ENCODE results near the gene GRM5.
"Not testable (repeated sequence)": the region's sequence is repeated elsewhere in the genome, so short reads cannot be mapped to it uniquely, and the experiment has no call there.

The GRM5 gene

DNA sequence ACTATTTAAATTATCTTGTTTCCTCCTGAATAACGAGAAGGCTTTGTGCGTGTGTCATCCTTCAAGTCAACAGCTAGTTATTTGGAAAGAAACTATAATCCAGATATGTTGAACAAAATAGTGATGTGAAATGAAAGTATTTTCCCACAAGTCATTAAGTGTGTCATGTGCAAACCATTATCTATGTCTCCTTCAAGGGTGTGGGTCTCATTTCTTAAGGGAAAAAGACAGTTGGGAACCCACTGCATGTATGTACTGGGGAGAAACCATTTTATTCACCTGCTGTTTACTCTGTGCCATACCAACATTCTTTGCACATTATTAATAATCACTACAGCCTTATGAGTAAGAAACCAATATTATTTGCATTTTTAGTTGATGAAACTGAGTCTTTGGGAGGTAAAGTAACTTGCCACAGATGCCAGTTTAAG, 582.9 kb downstream of the GRM5 start:
- no peak overlapping the region for H3K9ac ChIP-seq (ENCODE audit: low read length)
- no peaks in the 10 kb centered on the region for H3K36me3 ChIP-seq (ENCODE audit: control insufficient read depth, insufficient read depth, low read length)
- peaks cover 5% of the 10 kb centered on the region for H3K4me1 ChIP-seq (ENCODE audit: control insufficient read depth, insufficient read depth, low read length)
- no peaks in the 10 kb centered on the region for H3K27me3 ChIP-seq (ENCODE audit: control insufficient read depth, insufficient read depth, low read length)
- H3K27ac ChIP-seq (ENCODE audit: low read depth, low read length), result no peak overlapping the region
- no peak overlapping the region for H3K4me3 ChIP-seq (ENCODE audit: low read length)

DNA sequence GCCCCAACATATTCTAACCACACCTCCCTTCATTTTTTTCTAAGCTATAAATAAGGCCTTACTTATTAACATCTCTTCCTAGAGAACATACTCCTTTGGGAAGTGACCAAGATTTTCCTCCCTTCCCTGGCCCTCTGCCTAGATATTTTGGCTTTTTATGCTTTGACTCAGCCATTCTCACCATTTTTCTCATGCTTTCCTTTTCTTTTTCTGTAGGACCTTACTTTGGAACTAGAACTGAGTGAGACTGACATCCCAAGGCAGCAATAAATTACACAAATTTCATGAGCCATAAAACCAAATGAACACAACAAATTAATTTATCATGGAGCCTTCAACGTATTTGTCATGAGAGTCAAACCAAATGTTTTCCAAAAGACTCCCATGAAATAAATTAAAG, 585.6 kb downstream of the GRM5 start:
- peaks cover 5% of the 10 kb centered on the region for H3K4me1 ChIP-seq (ENCODE audit: control insufficient read depth, insufficient read depth, low read length)
- H3K36me3 ChIP-seq (ENCODE audit: control insufficient read depth, insufficient read depth, low read length), result no peaks in the 10 kb centered on the region
- no peak overlapping the region for H3K27ac ChIP-seq (ENCODE audit: low read depth, low read length)
- H3K9ac ChIP-seq (ENCODE audit: low read length), result no peak overlapping the region
- H3K27me3 ChIP-seq (ENCODE audit: control insufficient read depth, insufficient read depth, low read length), result no peaks in the 10 kb centered on the region
- H3K4me3 ChIP-seq (ENCODE audit: low read length), result no peak overlapping the region

DNA sequence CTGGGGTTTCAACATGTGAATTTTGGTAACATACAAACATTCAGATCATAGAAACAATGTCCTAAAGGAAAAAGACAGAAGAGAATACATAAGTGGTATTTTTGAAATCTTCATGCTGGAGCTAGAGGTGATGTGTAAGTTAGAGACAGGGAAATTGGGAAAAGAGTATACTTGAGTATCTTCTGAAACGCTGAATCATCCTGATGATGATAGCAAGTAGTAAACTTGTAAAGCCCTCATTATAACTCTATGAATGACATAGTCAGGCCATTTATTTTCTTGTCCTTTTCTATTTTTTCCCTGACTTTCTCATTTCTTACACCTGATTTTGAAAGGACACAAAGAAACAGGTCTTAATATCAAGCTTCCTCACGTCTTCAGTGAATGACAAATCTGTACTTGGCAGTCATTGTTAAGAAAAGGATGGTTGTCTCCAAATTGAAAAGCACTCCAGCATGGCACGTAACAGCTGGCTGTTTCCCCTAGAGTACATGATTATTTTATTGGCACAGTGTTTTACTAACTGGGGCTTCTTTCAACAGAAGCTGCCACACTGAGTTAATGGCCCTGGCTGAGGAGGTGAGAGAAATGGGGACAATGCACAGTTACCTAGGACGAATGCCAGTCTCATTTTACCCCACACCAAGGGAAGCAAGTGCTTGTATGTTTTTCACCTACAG, 587.5 kb downstream of the GRM5 start:
- Histone ChIP-seq H3K27ac (ENCODE audit: low read depth, low read length) (no peak overlapping the region), H3K9ac (ENCODE audit: low read length) (no peak overlapping the region), H3K27me3 (ENCODE audit: control insufficient read depth, insufficient read depth, low read length) (no peaks in the 10 kb centered on the region), H3K4me3 (ENCODE audit: low read length) (no peak overlapping the region), H3K36me3 (ENCODE audit: control insufficient read depth, insufficient read depth, low read length) (no peaks in the 10 kb centered on the region), H3K4me1 (ENCODE audit: control insufficient read depth, insufficient read depth, low read length) (peaks cover 5% of the 10 kb centered on the region)

DNA sequence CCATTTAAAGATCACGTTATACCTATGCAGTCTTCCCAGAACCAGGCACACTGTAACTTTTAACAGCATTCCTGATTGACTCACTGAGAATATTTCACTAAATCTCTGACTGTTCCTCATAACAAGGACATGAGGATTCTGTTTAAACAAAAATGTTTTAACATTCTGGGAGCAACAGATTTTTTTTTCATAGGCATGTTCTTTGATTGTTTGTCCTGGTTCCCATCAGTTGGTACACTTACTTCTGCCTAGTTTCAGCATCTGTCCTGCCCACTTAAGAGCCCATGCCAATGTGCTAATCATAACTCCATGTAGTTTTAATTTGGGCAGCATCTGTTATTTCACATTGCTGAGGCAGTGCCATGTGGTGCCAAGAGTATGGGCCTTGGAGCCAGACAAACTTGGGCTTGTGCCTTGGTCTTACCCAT, 589.8 kb downstream of the GRM5 start:
- Histone ChIP-seq H3K4me1 (ENCODE audit: control insufficient read depth, insufficient read depth, low read length) (peaks cover 4% of the 10 kb centered on the region), H3K36me3 (ENCODE audit: control insufficient read depth, insufficient read depth, low read length) (no peaks in the 10 kb centered on the region), H3K4me3 (ENCODE audit: low read length) (no peak overlapping the region), H3K27me3 (ENCODE audit: control insufficient read depth, insufficient read depth, low read length) (no peaks in the 10 kb centered on the region), H3K9ac (ENCODE audit: low read length) (no peak overlapping the region), H3K27ac (ENCODE audit: low read depth, low read length) (no peak overlapping the region)

DNA sequence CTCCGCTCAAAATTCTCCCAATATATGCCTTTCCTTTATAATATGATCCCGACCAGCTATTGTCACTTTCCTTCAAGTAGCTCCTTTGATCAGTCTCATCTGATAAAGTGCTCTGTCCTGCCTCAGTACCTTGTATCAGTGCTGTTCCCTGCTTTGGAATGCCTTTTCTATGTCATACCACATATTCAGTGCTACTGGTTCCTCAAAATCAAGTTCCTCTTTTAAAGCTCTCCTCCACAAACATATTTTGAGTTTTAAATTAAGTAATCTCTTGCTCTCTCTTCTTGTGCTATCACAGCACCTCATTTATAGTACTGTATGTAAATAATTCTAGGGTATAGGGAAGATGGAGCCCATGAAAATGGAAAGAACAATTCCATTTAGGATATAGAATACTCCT, 591.1 kb downstream of the GRM5 start:
- H3K4me1 ChIP-seq (ENCODE audit: control insufficient read depth, insufficient read depth, low read length), result no peaks in the 10 kb centered on the region
- no peaks in the 10 kb centered on the region for H3K27me3 ChIP-seq (ENCODE audit: control insufficient read depth, insufficient read depth, low read length)
- no peak overlapping the region for H3K27ac ChIP-seq (ENCODE audit: low read depth, low read length)
- no peak overlapping the region for H3K9ac ChIP-seq (ENCODE audit: low read length)
- H3K36me3 ChIP-seq (ENCODE audit: control insufficient read depth, insufficient read depth, low read length), result no peaks in the 10 kb centered on the region
- H3K4me3 ChIP-seq (ENCODE audit: low read length), result no peak overlapping the region

DNA sequence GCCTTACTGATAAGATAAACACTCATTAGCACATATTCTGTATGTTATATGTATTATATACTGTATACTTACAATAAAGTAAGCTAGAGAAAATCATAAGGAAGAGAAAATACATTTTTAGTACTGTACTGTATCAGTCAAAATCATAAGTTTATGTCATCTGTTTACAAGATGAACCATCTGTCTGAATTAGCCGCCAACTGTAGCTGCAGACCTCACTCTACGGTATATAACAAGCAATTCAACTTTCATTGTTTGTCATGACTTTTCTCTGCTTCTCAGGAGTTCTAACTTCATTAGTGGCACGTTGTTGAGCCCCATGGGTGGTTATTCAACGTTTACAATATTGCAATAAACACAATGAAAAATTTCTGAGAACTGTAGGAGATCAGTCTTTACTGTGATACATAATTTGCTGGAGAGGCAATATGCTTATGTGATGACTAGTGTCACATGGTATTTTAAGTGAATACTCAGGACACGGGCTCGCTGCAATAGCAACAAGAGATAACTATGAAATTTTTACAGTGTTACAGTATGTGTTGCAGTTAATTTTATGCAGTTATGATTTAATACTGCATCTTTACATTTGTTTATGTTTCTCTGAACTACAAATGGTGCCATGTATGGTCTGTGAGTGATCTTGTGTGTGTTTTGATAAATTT, 596.1 kb downstream of the GRM5 start:
- H3K27me3 ChIP-seq (ENCODE audit: control insufficient read depth, insufficient read depth, low read length), result no peaks in the 10 kb centered on the region
- H3K36me3 ChIP-seq (ENCODE audit: control insufficient read depth, insufficient read depth, low read length), result no peaks in the 10 kb centered on the region
- H3K27ac ChIP-seq (ENCODE audit: low read depth, low read length), result no peak overlapping the region
- H3K9ac ChIP-seq (ENCODE audit: low read length), result no peak overlapping the region
- no peak overlapping the region for H3K4me3 ChIP-seq (ENCODE audit: low read length)
- no peaks in the 10 kb centered on the region for H3K4me1 ChIP-seq (ENCODE audit: control insufficient read depth, insufficient read depth, low read length)

DNA sequence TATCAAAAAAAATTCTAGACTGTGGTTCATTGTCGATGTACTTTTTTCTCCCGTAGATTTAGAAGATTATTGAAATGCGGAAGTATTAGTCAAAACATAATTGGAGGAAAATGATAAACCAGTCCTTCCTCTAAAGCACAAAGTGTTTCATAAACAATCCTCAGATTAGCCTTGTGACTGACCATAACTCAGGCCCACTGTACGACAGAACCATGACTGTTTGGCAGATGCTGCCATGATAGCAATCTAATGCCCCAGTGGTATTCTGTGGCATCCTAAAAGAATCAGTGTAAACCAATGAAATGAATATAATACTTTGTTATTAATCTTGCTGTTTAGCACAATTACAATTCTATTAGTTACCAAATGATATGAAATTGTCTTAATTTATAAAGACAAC, 601.3 kb downstream of the GRM5 start:
- Histone ChIP-seq H3K4me3 (ENCODE audit: low read length) (no peak overlapping the region), H3K27ac (ENCODE audit: low read depth, low read length) (no peak overlapping the region), H3K4me1 (ENCODE audit: control insufficient read depth, insufficient read depth, low read length) (no peaks in the 10 kb centered on the region), H3K36me3 (ENCODE audit: control insufficient read depth, insufficient read depth, low read length) (no peaks in the 10 kb centered on the region), H3K27me3 (ENCODE audit: control insufficient read depth, insufficient read depth, low read length) (no peaks in the 10 kb centered on the region), H3K9ac (ENCODE audit: low read length) (no peak overlapping the region)

DNA sequence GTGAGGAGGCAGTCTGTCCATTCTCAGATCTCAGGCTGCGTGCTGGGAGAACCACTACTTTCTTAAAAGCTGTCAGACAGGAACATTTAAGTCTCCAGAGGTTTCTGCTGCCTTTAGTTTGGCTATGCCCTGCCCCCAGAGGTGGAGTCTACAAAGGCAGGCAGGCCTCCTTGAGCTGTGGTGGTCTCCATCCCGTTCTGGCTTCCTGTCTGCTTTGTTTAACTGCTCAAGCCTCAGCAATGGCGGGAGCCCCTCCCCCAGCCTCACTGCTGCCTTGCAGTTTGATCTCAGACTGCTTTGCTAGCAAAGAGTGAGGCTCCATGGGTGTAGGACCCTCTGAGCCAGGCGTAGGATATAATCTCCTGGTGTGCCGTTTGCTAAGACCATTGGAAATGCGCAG, 602.5 kb downstream of the GRM5 start:
- not testable (repeated sequence) for H3K27ac ChIP-seq (ENCODE audit: low read depth, low read length); H3K4me1 ChIP-seq (ENCODE audit: control insufficient read depth, insufficient read depth, low read length); H3K9ac ChIP-seq (ENCODE audit: low read length); H3K27me3 ChIP-seq (ENCODE audit: control insufficient read depth, insufficient read depth, low read length); H3K4me3 ChIP-seq (ENCODE audit: low read length); H3K36me3 ChIP-seq (ENCODE audit: control insufficient read depth, insufficient read depth, low read length)

DNA sequence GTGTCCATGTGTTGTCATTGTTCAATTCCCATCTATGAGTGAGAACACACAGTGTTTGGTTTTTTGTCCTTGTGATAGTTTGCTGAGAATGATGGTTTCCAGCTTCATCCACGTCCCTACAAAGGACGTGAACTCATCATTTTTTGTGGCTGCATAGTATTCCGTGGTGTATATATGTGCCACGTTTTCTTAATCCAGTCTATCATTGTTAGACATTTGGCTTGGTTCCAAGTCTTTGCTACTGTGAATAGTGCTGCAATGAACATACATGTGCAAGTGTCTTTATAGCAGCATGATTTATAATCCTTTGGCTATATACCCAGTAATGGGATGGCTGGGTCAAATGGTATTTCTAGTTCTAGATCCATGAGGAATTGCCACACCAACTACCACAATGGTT, 607.7 kb downstream of the GRM5 start:
- H3K9ac ChIP-seq (ENCODE audit: low read length); H3K27ac ChIP-seq (ENCODE audit: low read depth, low read length); H3K4me3 ChIP-seq (ENCODE audit: low read length); H3K4me1 ChIP-seq (ENCODE audit: control insufficient read depth, insufficient read depth, low read length); H3K36me3 ChIP-seq (ENCODE audit: control insufficient read depth, insufficient read depth, low read length); H3K27me3 ChIP-seq (ENCODE audit: control insufficient read depth, insufficient read depth, low read length): not testable (repeated sequence)

DNA sequence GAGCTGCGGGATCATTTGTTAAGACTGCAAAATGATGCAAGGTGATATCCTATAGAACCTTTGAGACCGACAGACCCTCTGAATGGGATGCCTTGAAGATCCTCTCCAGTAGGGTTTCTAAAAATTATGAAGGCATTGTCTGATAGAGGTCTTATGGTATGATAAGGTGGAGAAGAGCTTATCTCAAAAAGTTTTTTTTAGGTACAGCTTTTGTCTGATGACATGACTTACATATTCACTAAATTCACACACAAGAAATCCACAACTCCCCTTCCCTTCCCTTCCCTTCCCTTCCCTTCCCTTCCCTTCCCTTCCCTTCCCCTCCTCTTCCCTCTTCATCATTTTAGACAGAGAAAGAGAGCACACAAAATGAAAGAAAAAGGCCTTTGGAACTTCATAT, 609.8 kb downstream of the GRM5 start:
- Histone ChIP-seq H3K4me3 (ENCODE audit: low read length) (no peak overlapping the region), H3K27me3 (ENCODE audit: control insufficient read depth, insufficient read depth, low read length) (no peaks in the 10 kb centered on the region)

DNA sequence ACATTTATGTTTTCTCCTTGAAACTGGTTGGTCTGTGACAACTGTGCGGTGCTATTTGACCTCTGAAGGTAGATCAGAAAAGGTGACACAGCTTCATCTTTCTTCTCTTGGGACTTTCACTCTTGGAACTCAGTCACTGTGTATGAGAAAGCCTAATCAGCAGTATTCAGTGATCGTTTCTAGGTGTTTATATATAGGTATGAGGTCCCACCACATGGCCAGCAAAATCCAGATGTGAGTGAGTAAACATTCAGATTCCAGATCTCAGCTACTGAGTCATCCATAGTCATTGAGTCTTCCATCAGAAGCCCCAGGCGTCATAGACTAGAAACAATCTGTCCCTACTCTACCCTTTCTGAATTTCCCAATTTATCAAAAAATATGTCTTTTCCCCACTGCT, 610.9 kb downstream of the GRM5 start:
- H3K27ac ChIP-seq (ENCODE audit: low read depth, low read length), result no peak overlapping the region
- H3K36me3 ChIP-seq (ENCODE audit: control insufficient read depth, insufficient read depth, low read length), result no peaks in the 10 kb centered on the region

More for the DNA sequence above, 609.8 kb downstream of the GRM5 start:
- no peak overlapping the region for H3K27ac ChIP-seq (ENCODE audit: low read depth, low read length)
- no peaks in the 10 kb centered on the region for H3K4me1 ChIP-seq (ENCODE audit: control insufficient read depth, insufficient read depth, low read length)
- H3K9ac ChIP-seq (ENCODE audit: low read length), result no peak overlapping the region
- no peaks in the 10 kb centered on the region for H3K36me3 ChIP-seq (ENCODE audit: control insufficient read depth, insufficient read depth, low read length)

More for the DNA sequence above, 610.9 kb downstream of the GRM5 start:
- Histone ChIP-seq H3K4me1 (ENCODE audit: control insufficient read depth, insufficient read depth, low read length) (no peaks in the 10 kb centered on the region), H3K9ac (ENCODE audit: low read length) (no peak overlapping the region), H3K4me3 (ENCODE audit: low read length) (no peak overlapping the region), H3K27me3 (ENCODE audit: control insufficient read depth, insufficient read depth, low read length) (no peaks in the 10 kb centered on the region)

Data from rectal smooth muscle tissue (tissue), 1 donor.